K562 (cell line): ENCODE measurements around the gene ABHD13. TPM values are rescaled to one million over a fixed set of nuclear protein-coding genes. Genes with fewer than 3 reads are reported as not detected.

ENCODE experiments used
- ATAC-seq: fragments of 200-7000 bp; cut with Tn5 transposase; 3 replicates; pipeline ENCODE4 v1.9.1; 2020; ENCODE audit warnings: moderate library complexity
- BruUV-seq: library from RNA; stranded (reverse); fragments of 400-500 nt; replicated peaks from 2 replicates; lab custom pipeline; 2021; lab: Mats Ljungman, UMichigan
- CTCF ChIA-PET: fragments of 300-600 bp; formaldehyde crosslinking; extraction: SDS; loops from one replicate; lab custom pipeline; 2021; ENCODE audit warnings: low intra/inter-chr PET ratio; lab: Yijun Ruan, JAX
- POLR2A ChIA-PET: fragments of 300-600, 350-650 bp; sonication (Branson Sonifier 250); formaldehyde crosslinking; extraction: SDS; loops from one replicate; lab custom pipeline; 2021; ENCODE audit warnings: antibody characterized with exemption, inconsistent platforms; lab: Yijun Ruan, JAX
- DNase-seq, 4 experiments: peaks; one replicate each; pipeline versions ENCODE4 v3.0.0 to v3.0.0-alpha.2; 2011 to 2018; ENCODE audit warnings: low spot score in 3 of 4, mixed read lengths in 3 of 4; ENCODE audit errors: extremely low read depth in 1 of 4
- FAIRE-seq: peaks from 2 replicates; lab custom pipeline; 2011; peaks lifted over from hg19 to GRCh38; lab: Jason Lieb, UNC
- H2AFZ ChIP-seq: 2 replicates; pipeline ENCODE4 v1.6.0; 2011; ENCODE audit warnings: low read depth, low read length, control low read depth, inconsistent platforms
- H3K27ac ChIP-seq: fragments of 200-600 bp; 3 replicates; pipeline ENCODE4 v1.8.0; 2011; ENCODE audit warnings: low read depth, mild to moderate bottlenecking, control low read depth, inconsistent platforms, low read length, moderate library complexity, mixed read lengths; ENCODE audit errors: extremely low read depth
- H3K27me3 ChIP-seq, 2 experiments: fragments of 300-600 bp in 1 of 2; 2 replicates in 1 of 2; 3 replicates in 1 of 2; pipeline versions ENCODE4 v1.6.0 to v1.8.0; 2011; ENCODE audit warnings: inconsistent platforms in 2 of 2, low read length in 2 of 2, mild to moderate bottlenecking in 1 of 2, mixed read lengths in 1 of 2, moderate library complexity in 1 of 2; ENCODE audit not compliant: control insufficient read depth in 2 of 2, insufficient read depth in 2 of 2
- H3K36me3 ChIP-seq: fragments of 300-600 bp; 3 replicates; pipeline ENCODE4 v1.8.0; 2011; ENCODE audit warnings: mild to moderate bottlenecking, low read length, inconsistent platforms; ENCODE audit not compliant: control insufficient read depth, insufficient read depth
- H3K4me1 ChIP-seq, 2 experiments: fragments of 200-600 bp in 1 of 2; replicated peaks in 1 of 2; 2 replicates in 1 of 2; 3 replicates in 1 of 2; pipeline versions ENCODE4 v1.5.1 to v1.8.0; 2011; ENCODE audit warnings: inconsistent platforms in 2 of 2, low read length in 2 of 2, mild to moderate bottlenecking in 1 of 2, mixed read lengths in 1 of 2, moderate library complexity in 1 of 2; ENCODE audit not compliant: control insufficient read depth in 2 of 2, insufficient read depth in 2 of 2
- H3K4me2 ChIP-seq: 2 replicates; pipeline ENCODE4 v1.6.1; 2011; ENCODE audit warnings: low read length, control low read depth, inconsistent platforms, mixed read lengths; ENCODE audit not compliant: insufficient read depth
- H3K4me3 ChIP-seq: fragments of 200-600 bp; sonication (generic), shearing (Covaris generic); 2 replicates; pipeline ENCODE4 v1.5.1; 2016; ENCODE audit warnings: control low read depth, inconsistent platforms
- H3K79me2 ChIP-seq: fragments of 200-600 bp; 3 replicates; pipeline ENCODE4 v1.8.0; 2011; ENCODE audit warnings: low read length, inconsistent platforms; ENCODE audit not compliant: control insufficient read depth, insufficient read depth
- H3K9ac ChIP-seq, 2 experiments: 2 replicates each; pipeline versions ENCODE4 v1.6.0 to v1.6.1; 2011; ENCODE audit warnings: low read depth in 2 of 2, low read length in 2 of 2, control low read depth in 1 of 2, inconsistent platforms in 1 of 2, mild to moderate bottlenecking in 1 of 2, mixed read lengths in 1 of 2; ENCODE audit not compliant: insufficient read depth in 1 of 2
- H3K9me1 ChIP-seq: one replicate; pipeline ENCODE4 v1.6.0; 2011; ENCODE audit warnings: inconsistent platforms, mild to moderate bottlenecking, low read length, moderate library complexity; ENCODE audit not compliant: control insufficient read depth, insufficient read depth
- H3K9me3 ChIP-seq: replicated peaks from 2 replicates; pipeline ENCODE4 v1.5.1; 2011; ENCODE audit warnings: low read depth, low read length, inconsistent platforms; ENCODE audit not compliant: control insufficient read depth, insufficient read depth
- H4K20me1 ChIP-seq: replicated peaks from 2 replicates; pipeline ENCODE4 v1.6.1; 2011; ENCODE audit warnings: low read length, inconsistent platforms, mixed read lengths; ENCODE audit not compliant: control insufficient read depth, insufficient read depth
- GTF2A2 ChIP-seq: IDR thresholded peaks from 2 replicates; pipeline ENCODE4 v1.6.1; 2016; ENCODE audit warnings: mild to moderate bottlenecking, missing genetic modification characterization, missing compliant biosample characterization
- HMG20A ChIP-seq: fragments of 450-650 bp; formaldehyde crosslinking; conservative IDR thresholded peaks from 2 replicates; pipeline ENCODE4 v1.4.0; 2020; ENCODE audit warnings: mild to moderate bottlenecking, mixed read lengths
- IFI16 ChIP-seq: fragments of 250-450 bp; sonication (Bioruptor Pico); IDR thresholded peaks from 2 replicates; pipeline ENCODE4 v2.1.2; 2022; ENCODE audit warnings: mild to moderate bottlenecking, inconsistent platforms
- KLF13 ChIP-seq: fragments of 450-650 bp; IDR thresholded peaks from 2 replicates; pipeline ENCODE4 v1.6.1; 2016; ENCODE audit warnings: missing genetic modification characterization, low read depth, mild to moderate bottlenecking, missing compliant biosample characterization, moderate library complexity, borderline replicate concordance
- MBD2 ChIP-seq: sonication (generic); IDR thresholded peaks from 2 replicates; pipeline ENCODE4 v1.6.1; 2016; ENCODE audit warnings: low read depth, borderline replicate concordance
- MYC ChIP-seq, 2 experiments: fragments of 250-450 bp in 1 of 2; sonication (Bioruptor Pico) in 1 of 2; IDR thresholded peaks; 2 replicates each; pipeline versions ENCODE4 v1.5.1 to v1.6.1; 2012 to 2021; ENCODE audit warnings: low read depth in 2 of 2, borderline replicate concordance in 1 of 2, improper control_type of control experiment in 1 of 2, low read length in 1 of 2, mild to moderate bottlenecking in 1 of 2, moderate library complexity in 1 of 2
- NBN ChIP-seq: fragments of 450-650 bp; IDR thresholded peaks from 2 replicates; pipeline ENCODE4 v1.6.1; 2016; ENCODE audit warnings: low read depth, mild to moderate bottlenecking
- TGIF2 ChIP-seq: sonication (generic); formaldehyde crosslinking; IDR thresholded peaks from 2 replicates; pipeline ENCODE4 v1.8.1; 2022; ENCODE audit warnings: mild to moderate bottlenecking, missing genetic modification reagents, moderate library complexity
- U2AF2 ChIP-seq: fragments of 200-400 bp; formaldehyde crosslinking; optimal IDR thresholded peaks from 2 replicates; pipeline ENCODE3; 2017; ENCODE audit warnings: low read depth, mild to moderate bottlenecking, low read length
- ZBTB34 ChIP-seq: fragments of 250-450 bp; sonication (Bioruptor Pico); IDR thresholded peaks from 2 replicates; pipeline ENCODE4 v1.8.0; 2021; ENCODE audit warnings: mild to moderate bottlenecking, moderate library complexity
- ZFX ChIP-seq: sonication (generic); formaldehyde crosslinking; IDR thresholded peaks from 2 replicates; pipeline ENCODE4 v1.8.0; 2022; ENCODE audit warnings: mild to moderate bottlenecking, missing genetic modification reagents, moderate library complexity
- WGBS: fragments of 100-300 bp; shearing (Covaris generic); methylation state at CpG from one replicate; pipeline ENCODE4 v1.1.6; 2016; ENCODE audit warnings: low coverage, mixed read lengths; ENCODE audit not compliant: insufficient coverage; ENCODE audit errors: missing lambda C conversion rate; 5-methylcytosine and 5-hydroxymethylcytosine counted together
- in situ Hi-C: fragments of 300-500 bp; cut with MboI; formaldehyde crosslinking; loops from 4 replicates; pipeline ENCODE4 v1.15.0; 2018; ENCODE audit warnings: inconsistent platforms, mixed read lengths
- intact Hi-C: fragments of 100-400 bp; cut with micrococcal nuclease; formaldehyde crosslinking; loops from 2 replicates; pipeline ENCODE4 v1.14.2; 2022
- polyA plus RNA-seq, 8 experiments: library from polyadenylated mRNA; depleted of rRNA in 4 of 8; stranded (reverse) in 5 of 8; unstranded in 3 of 8; fragments of >200 nt; fragmentation: Nextera tagmentation in 2 of 8; fragmentation: Illumina TruSeq in 1 of 8; extraction: Ambion mirVana in 2 of 8; extraction: Trizol in 1 of 8; gene quantifications; 2 replicates each; pipeline versions ENCODE4 v1.2.1 to v1.2.3, GENCODE V29; 2011 to 2014; ENCODE audit warnings: inconsistent platforms in 1 of 8, missing spikeins in 1 of 8
- total RNA-seq, 7 experiments: library from RNA; depleted of rRNA in 6 of 7; stranded (reverse); fragments of >200 nt in 6 of 7; fragmentation: Illumina TruSeq in 2 of 7; extraction: Trizol in 2 of 7; gene quantifications; 2 replicates each; pipeline versions ENCODE4 v1.2.1 to v1.2.3, GENCODE V29; 2011 to 2021; ENCODE audit warnings: low replicate concordance in 1 of 7
- TF ChIP-seq, protein P1 (sequence below): fragments of 450-650 bp; formaldehyde crosslinking; IDR thresholded peaks from 2 replicates; pipeline ENCODE4 v1.4.0; 2022; ENCODE audit warnings: missing genetic modification characterization
- TF ChIP-seq, protein P2 (sequence below): fragments of 250-450 bp; sonication (Bioruptor Pico); IDR thresholded peaks from 2 replicates; pipeline ENCODE4 v1.8.0; 2022; ENCODE audit warnings: inconsistent platforms

ABHD13 gene
- total and polyA plus RNA-seq, 9 of the 15 experiments (the other 6 are each of a cell fraction or from before 2014, with no cell fraction given): 1.7 to 7.0 (median 4.1) TPM

DNA sequence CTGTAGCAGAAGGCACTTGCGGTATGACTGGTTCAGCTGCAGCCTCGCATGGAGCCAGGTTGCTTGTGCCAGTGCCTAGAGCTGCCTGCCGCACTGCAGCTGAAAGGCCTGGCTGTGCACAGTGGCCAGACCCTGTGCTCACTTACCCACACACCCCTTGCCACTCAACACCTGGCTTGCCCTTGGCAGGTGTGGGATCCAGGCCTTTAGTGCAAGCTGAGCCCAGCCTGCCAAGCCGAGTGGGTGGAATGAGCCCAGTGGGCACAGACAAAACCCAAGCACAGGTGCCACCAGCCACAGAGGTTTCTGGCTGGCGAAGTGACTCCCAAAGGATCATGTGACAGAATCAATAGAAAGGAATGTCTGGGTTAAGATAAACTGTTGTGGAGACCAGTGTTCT is 22.3 kb upstream of the ABHD13 start:
- DNase-seq (no peak), ATAC-seq (no peak), FAIRE-seq (no peak)
- TF ChIP-seq TGIF2 (no peak), ZFX (CRISPR knock-in tag) (no peak), KLF13 (tag) (no peak), MYC (IDR thresholded peaks at IDR 0.05; ENCODE audit: low read depth, low read length) (no peak), MYC (CRISPR knock-in tag; IDR thresholded peaks at IDR 0.05; ENCODE audit: borderline replicate concordance, low read depth) (no peak), HMG20A (no peak), NBN (no peak), GTF2A2 (tag) (no peak), MBD2 (no peak), U2AF2 (no peak), IFI16 (no peak), ZBTB34 (no peak)
- TF ChIP-seq, protein P1, sequence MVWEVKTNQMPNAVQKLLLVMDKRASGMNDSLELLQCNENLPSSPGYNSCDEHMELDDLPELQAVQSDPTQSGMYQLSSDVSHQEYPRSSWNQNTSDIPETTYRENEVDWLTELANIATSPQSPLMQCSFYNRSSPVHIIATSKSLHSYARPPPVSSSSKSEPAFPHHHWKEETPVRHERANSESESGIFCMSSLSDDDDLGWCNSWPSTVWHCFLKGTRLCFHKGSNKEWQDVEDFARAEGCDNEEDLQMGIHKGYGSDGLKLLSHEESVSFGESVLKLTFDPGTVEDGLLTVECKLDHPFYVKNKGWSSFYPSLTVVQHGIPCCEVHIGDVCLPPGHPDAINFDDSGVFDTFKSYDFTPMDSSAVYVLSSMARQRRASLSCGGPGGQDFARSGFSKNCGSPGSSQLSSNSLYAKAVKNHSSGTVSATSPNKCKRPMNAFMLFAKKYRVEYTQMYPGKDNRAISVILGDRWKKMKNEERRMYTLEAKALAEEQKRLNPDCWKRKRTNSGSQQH (CRISPR knock-in tag): no peak
- TF ChIP-seq, protein P2, sequence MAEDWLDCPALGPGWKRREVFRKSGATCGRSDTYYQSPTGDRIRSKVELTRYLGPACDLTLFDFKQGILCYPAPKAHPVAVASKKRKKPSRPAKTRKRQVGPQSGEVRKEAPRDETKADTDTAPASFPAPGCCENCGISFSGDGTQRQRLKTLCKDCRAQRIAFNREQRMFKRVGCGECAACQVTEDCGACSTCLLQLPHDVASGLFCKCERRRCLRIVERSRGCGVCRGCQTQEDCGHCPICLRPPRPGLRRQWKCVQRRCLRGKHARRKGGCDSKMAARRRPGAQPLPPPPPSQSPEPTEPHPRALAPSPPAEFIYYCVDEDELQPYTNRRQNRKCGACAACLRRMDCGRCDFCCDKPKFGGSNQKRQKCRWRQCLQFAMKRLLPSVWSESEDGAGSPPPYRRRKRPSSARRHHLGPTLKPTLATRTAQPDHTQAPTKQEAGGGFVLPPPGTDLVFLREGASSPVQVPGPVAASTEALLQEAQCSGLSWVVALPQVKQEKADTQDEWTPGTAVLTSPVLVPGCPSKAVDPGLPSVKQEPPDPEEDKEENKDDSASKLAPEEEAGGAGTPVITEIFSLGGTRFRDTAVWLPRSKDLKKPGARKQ (CRISPR knock-in tag): no peak
- Histone ChIP-seq H3K9me3 (no peaks in the 10 kb centered on the region), H3K27me3 (no peaks in the 10 kb centered on the region), H3K9ac (no peak overlapping the region), H2AFZ (no peak overlapping the region), H3K27ac (no peak overlapping the region), H3K9me1 (no peaks in the 10 kb centered on the region), H3K36me3 (no peaks in the 10 kb centered on the region), H3K79me2 (no peaks in the 10 kb centered on the region), H4K20me1 (no peaks in the 10 kb centered on the region), H3K4me3 (no peak overlapping the region), H3K4me2 (no peak overlapping the region), H3K4me1 (no peaks in the 10 kb centered on the region)
- 3% methylated on average over 5 of the region's 5 CpGs for WGBS
- intact Hi-C loops (no loop called here), in situ Hi-C loops (no loop called here)
- ChIA-PET POLR2A (no interaction called here), CTCF (no interaction called here)
- BruUV-seq: no TSS peak
